ENCODE results near the gene TMEM156.

DNA sequence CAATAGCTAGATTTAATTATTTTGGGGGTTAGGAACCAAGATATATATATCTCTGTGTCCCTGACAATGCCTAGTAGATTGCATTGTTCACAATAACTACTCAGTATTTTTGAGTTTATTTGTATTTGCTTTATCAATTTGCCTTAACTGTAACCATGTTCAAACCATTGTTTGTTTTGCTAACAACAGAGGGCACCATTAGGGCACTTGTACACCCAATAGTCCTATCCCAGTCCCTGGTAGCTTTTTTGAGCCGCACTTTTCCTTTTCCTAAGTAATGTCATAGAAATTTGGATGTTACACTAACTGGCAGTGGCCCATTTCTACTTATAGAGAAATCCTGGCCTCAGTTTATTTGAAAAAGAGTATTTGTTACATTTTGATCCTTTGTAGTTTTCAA lies 29.2 kb upstream of the TMEM156 start:
- TF ChIP-seq, protein P1, sequence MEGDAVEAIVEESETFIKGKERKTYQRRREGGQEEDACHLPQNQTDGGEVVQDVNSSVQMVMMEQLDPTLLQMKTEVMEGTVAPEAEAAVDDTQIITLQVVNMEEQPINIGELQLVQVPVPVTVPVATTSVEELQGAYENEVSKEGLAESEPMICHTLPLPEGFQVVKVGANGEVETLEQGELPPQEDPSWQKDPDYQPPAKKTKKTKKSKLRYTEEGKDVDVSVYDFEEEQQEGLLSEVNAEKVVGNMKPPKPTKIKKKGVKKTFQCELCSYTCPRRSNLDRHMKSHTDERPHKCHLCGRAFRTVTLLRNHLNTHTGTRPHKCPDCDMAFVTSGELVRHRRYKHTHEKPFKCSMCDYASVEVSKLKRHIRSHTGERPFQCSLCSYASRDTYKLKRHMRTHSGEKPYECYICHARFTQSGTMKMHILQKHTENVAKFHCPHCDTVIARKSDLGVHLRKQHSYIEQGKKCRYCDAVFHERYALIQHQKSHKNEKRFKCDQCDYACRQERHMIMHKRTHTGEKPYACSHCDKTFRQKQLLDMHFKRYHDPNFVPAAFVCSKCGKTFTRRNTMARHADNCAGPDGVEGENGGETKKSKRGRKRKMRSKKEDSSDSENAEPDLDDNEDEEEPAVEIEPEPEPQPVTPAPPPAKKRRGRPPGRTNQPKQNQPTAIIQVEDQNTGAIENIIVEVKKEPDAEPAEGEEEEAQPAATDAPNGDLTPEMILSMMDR (IDR thresholded peaks at IDR 0.05), result no peak
- no peak for TF ChIP-seq ZFX (IDR thresholded peaks at IDR 0.05; ENCODE audit: borderline replicate concordance)
